Hematopoietic multipotent progenitor cell (in vitro differentiated cells): ENCODE data around the gene ST3GAL6. TPM values are rescaled to one million over a fixed set of nuclear protein-coding genes. Genes with fewer than 3 reads are reported as not detected.

Source experiments
- DNase-seq, 3 donors: peaks; one replicate each; pipeline ENCODE4 v3.0.0-alpha.2; 2011 to 2015; ENCODE audit warnings: low read depth in 2 of 3, low spot score in 2 of 3
- total RNA-seq: library from RNA; depleted of rRNA; stranded (reverse); fragments of >200 nt; gene quantifications from one replicate; pipeline ENCODE4 v1.2.3, GENCODE V29; 2012

The ST3GAL6 gene
- total RNA-seq, 1 donor, result 2.7 TPM

DNA sequence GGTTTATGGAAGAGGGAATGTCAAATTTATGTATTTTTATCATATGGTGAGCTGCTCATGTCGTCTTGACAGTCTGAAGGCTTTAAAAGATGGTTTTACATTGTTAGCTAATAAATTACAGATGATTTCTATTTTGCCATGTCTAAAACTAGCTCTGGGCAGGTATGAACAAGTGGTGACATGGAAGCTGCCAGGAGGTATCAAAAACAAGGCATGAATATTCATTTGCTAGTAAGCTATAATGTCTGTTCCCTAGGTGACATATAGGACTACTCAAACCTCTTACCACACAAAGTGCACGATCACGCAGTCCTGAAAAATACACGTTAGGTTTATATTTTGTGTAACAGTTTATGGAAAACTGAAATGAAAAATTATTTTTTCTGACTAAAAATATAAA lies 34.8 kb downstream of the ST3GAL6 start:
- no peak for DNase-seq

DNA sequence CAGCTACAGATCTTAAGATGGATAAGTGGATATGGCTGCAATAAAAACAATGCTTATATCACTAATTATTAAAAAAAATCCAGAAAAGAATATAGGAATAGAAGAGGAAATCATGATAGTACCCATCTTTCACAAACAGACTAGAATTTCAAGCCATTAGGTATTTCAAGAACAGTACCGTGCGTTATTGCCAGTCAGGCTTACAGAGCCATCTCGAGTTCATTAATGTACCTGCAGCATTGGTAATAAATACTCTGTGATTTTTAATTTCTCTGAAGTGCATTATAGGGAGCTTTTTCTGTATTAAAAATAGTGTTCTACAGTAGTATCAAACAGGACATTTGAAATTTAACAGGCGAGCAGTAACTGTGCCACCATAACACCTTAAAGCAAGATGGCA lies 35.7 kb downstream of the ST3GAL6 start:
- no peak for DNase-seq

DNA sequence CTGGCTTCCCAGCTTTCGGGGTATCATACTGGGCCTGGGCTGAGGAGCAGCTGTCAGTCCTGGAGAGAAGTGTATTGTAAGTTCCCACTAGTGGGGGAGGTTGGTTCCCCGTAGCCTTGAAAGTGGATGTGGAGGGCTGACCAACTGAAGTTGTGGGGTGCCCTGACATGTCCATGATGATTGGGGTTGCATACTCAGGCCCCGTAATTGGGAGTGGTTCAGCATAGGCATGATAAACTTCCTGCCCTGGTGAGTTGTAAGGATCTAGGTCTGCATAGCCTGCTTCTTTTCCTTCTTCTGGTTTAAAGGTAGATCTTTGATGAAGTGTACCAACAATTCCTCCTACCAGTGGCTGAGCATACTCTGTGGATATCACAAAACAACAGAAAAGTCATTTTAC lies 36.3 kb downstream of the ST3GAL6 start:
- no peak for DNase-seq

DNA sequence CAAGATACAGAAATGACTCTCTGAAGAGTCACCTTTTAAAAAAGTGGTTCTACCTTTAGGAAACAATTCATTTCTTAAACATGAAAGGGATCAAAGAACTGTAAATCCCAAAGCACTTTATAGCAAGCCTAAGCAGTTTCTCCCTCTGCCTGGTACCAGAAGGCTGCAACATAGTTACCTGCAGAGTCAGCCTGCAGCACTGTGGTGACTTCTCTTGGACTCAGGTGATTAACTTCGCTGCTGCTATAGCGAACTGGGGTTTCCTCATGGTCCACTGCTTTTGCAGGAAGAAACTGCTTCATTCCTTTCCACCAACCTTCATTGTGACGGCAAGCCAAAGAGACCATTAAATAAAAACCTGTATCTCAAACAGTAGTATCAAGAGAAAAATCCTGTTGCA lies 37.3 kb downstream of the ST3GAL6 start:
- no peak for DNase-seq

DNA sequence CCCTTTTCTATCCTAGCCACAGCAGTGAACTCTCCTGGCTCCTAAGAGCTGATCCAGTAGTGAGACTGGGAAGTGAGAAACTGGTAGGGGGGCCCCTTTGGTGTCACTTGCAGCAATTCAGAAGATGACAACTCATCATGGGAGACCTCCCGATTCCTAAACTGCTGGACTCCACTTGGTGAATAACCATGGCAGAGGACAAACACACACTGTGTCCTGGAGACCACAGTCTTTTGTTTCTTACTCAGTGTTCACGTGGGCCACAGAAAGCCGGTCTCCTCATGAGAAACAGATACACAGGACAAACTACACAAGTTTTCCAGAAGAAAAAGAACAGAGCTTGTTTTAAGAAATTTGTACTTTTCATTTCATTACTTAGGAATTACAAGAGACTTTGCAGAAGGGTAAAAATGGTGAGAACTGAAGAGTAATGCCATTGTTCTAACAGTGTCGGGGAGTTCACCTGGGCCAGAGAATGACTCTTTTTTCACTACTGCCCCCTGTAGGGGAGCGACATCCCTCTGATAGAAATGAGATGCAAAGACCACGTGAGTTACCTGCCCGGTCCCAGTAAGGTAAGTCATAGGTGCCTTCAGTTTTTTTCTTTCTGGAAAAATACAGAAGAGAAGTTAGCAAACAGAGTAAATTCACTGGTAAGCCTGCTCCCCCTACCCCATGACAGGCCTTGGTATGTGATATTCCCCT lies 38.1 kb downstream of the ST3GAL6 start:
- DNase-seq, result no peak

DNA sequence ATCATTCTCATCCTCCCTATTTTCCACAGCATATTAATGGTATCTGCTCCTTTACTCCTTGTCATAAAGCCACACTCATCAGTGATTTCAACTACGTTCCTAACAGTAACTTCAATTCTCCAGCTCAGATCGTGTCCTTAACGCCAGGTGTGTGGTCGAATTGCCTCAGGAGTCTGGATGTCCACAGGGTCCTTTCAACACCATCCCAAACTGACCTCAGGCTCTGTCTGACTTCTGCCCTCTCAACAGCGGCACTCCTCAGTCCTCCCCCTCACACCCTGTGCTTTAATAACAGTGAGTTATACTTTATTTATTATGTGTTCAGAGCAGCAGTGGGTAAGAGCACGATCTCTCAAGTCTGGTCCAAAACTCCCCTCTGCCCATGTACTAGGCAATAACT lies 42.4 kb downstream of the ST3GAL6 start:
- DNase-seq, result no peak

DNA sequence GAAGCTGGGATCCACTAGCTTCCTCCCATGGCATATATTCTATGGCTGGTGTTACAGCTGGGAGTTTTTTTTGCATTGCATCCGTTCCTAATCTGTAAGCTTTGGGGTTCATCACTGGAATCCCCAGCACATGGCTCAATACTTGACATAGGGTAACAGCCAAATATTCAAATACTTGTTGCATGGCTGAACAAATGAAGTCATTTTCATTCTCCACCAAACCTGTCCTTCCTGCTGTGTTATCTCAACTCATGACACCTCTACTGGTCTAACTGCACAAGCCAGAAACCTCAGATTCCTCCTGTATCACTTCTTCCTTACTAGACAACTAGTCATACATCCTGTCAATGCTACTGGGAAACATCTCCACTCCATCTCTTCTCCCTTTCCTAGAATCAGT lies 43.4 kb downstream of the ST3GAL6 start:
- DNase-seq, result no peak

DNA sequence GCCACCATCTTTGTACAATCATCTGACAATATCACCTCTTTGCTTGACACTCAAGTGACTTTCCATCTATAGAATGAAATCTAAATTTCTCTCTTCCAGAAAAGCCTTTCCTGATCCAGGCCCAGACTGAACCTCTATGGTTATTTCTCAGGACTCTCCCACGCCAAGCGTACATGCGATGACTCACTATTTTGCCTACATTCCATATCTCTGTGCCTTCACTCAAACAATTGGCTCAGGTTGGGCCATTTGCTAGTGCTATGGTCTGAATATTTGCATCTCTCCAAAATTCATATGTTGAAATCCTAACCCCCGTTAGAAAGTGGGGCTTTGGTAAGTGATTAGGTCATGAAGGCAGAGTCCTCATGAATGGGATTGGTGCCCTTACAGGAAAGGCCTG lies 43.9 kb downstream of the ST3GAL6 start:
- DNase-seq, result no peak

DNA sequence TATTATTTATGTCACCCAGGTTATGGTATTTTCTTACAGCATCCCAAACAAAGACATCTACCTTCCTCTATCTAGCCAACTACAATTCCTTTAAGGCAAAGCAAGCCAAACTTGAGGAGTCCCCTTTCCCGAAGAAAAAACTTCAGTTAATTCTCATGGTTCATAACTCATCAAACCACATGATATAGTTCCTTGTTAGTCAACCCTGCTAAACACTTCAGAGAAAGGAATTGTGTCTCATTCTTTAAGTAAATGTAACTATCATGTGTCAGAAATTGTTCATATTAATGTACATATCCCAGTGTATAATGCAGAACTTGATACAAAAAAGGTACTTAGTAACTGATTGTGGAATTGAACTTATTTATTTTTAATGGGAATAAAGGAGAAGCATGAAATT lies 44.4 kb downstream of the ST3GAL6 start:
- no peak for DNase-seq

DNA sequence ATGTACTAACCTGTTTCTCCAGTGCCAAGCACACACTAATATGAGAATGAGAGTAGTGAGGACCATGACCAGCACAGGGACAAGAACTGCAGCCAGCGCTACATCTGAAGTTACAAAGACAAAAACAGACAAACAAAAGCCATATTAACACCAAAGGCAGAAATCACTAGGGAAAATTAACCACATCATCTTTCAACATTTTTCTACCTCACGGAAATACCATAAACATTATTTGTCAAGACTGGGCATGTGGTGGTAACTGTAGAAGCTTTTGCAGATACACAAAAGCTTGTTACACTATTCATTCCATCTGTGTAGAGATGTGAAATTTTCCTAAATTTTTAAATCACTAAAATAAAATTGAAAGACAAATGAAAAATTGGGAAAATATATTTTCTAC lies 44.9 kb downstream of the ST3GAL6 start:
- no peak for DNase-seq

DNA sequence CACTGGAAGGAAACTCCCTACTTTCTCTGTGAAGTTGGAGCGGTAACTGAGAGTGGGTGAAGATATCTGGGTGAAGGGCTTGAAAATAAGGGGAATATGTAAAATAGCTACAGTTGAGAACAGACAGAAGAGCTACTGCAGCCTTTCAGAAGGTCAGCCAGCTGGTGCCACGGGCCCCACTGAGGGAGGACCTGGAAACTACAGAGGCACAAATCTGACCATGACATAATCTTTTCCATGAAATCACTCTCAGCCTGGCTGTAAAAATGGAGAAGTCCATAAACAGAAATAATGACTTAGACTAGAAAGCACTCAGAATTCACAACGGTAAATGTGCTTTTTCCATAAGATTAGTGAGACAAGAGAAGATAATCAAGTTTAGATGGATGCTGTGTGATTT lies 46.4 kb downstream of the ST3GAL6 start:
- no peak for DNase-seq

DNA sequence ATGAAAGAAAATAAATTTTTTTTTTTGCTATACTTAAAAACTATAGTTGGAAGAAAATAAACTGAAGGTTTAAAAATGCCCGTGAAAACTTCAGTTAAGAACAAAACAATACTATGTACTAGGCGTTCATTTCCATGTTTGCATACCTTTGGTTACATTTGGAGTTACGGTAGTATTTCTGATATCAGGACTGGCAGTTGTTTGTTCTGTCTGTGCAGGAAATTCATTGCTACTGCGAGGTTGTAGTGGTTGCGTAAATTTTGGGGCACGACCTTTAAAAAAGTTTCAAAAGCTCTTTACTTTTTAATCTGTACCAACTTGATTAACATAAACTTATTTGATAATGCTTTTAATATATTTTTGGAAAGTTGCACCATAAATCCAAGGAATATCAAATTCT lies 47.9 kb downstream of the ST3GAL6 start:
- peak in 1 of 3 donors; percentile 16 for DNase-seq

DNA sequence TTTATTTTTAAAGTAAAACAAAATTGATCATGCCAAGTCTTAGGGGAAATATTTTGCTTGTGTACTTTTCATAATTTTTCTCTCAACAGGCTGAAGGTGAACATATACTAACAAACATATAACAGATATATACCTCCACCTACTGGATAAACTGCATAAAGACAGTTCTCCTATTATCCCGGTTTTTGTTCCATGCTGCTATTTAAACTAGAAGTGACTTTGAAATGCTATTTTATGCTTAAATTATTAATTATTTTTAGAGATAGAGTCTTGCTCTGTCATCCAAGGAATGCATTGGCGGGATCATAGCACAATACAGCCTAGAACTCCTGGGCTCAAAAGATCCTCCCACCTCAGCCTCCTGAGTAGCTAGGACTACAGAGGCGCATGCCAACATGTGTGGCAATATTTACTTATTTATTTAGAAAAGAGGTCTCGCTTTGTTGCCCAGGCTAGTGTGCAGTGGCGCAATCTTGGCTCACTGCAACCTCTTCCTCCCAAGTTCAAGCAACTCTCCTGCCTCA lies 49.8 kb downstream of the ST3GAL6 start:
- peak in 1 of 3 donors; percentile 57 for DNase-seq

DNA sequence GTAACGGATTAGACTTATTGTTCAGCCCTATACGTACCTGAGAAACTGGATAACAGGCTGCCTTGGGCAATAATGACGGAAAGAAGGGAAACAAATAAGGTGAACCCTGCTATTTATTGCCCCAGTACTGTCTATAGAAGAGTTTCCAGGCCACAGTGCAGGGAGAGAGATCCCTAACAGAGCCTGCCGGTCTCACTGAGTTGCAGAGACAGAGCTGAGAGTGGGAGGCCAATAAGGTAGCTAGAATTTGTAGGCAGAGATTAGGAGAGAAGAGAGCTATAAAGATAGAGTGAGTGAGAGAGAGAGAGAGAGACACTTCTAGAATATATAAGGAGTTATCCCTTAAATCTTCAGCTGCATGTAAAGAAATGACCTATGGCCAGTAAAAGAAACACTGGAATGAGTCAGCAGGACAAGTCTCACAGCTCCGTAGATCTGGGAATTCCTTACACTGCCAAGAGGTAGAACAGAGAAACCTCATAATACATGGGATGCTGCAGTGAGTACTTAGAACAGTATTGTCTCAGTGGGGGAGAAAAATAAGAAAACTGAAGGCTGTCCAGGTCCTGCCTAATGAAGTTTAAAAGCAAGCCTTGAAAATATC lies 51.8 kb downstream of the ST3GAL6 start:
- DNase-seq, result no peak

DNA sequence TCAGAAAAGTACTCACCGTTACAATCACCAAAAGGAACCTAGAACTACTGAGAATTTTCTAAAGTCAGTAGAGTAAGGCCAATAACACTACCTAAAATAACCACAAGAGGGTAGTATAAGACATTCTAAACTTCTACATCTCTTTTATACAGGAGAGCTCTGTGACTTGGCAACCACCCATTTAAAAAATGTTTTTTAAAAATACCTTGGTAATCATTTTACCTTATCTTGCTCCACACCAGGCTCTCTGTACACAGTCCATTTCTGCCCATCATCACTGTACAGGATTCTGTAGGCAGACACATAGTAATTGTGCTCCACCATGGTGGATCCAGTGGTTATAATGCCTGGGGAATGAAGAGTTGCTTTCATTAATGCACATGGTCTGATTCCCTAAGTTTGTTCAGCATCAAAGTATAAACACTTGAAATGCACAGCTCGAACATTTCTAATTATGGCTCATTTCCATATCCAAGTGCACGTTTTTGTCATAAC lies 54.5 kb downstream of the ST3GAL6 start:
- peak in 2 of 3 donors; percentile 31 to 74 for DNase-seq

DNA sequence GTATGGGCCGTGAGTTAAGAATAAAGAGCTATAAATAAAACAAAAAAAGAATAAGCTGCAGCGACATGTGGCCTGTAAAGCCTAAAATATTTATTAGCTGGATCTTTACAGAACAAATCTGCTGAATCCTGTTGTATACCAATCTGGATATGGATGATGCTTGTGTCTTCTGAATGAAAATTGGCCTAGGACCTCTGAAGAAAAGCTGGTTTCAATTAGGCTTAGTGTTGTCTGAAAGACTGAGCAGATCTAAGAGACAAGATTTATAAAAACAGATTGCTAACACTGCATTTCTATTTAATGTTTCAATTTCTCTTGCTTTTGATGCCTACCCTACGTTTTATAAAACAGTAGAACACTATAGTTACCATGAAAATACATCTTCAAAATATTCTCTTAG lies 57.9 kb downstream of the ST3GAL6 start:
- no peak for DNase-seq

DNA sequence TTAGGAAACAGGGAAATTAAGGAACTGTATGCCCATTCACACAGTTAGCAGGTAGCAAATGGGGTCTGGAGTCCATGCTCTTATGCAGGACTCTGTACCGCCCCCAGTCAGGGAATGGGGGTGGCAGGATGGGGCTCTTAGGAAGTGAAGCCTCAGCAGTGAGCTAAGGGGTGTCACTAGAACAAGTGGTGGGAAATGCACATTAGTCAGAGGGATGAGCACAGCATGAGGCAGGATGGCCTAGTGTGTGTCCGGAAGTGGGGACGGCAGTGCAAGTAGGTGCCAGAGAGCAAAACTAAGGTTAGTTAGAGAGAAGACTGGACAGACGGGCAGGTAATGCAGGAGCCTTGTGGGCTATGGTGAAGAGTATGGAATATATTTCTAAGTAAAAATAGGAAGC lies 60.7 kb downstream of the ST3GAL6 start:
- no peak for DNase-seq

DNA sequence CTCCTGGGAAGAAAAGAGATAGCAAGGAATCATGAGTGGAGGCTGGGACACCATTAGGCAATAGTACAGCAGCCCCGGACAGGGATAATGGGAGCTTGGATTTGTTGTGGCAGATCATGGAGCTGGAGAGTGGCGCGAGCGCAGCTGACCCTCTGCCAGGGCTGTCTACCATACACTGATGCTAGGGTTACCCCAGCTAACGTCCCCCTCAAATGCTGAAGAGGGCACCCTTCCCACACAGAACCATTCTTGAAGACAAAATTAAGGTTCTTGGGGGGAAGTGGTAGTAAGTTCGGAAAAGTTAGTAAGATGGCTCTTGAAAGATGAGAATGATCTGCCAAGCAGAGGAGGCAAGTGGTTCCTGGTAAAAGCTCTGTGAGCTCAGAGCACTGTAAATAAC lies 61.1 kb downstream of the ST3GAL6 start:
- no peak for DNase-seq

DNA sequence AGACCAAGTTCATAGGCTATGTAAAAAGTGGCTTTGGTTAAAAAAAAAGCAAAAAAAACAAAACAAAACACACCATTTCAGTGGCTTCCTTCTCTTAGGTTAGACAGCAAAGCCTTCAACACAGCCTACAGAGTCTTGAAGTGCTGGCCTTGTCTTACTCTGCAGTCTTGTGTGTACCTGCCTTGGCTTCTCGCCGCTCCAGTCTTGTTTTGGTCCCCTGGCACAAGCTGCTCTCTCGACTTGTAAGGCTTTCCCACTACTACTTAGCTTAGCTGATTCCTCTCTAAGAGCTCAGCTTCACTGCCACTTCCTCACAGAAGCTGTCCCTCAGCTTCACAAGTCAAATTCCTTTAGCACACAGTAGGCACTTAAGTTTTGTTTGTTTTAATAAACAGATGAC lies 63.0 kb downstream of the ST3GAL6 start:
- DNase-seq, result no peak

DNA sequence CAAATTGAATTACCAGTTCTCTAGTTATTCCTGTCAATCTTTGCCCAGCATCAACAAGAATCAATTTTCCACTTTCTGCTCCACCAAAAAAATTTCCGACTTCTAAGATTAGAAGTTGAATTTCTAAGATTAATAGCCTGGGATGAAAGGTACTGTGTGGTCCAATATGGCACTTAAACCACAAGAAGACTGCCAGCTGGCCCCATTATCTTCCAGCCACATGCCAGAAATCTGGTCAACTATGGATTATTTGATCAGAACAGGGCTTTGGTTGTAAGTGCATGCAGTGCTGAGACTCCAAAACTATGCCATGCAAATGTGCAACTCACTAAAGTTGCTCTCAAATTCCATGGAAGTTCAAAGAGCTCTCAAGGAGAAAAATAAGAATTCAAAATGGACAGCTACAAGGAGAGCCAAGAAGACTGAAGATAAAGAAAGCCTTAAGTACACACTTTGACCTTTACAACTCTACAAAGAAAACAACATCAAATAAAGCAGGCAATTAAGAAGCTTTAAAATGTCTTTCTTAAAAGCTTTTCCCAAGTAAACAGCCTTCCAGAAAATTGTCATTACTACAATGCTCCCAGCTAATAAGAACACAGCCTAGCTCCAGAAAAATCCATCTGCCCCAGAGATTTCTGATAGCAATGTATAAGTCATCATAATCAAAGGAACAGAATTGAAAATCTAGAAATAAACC lies 64.2 kb downstream of the ST3GAL6 start:
- no peak for DNase-seq

DNA sequence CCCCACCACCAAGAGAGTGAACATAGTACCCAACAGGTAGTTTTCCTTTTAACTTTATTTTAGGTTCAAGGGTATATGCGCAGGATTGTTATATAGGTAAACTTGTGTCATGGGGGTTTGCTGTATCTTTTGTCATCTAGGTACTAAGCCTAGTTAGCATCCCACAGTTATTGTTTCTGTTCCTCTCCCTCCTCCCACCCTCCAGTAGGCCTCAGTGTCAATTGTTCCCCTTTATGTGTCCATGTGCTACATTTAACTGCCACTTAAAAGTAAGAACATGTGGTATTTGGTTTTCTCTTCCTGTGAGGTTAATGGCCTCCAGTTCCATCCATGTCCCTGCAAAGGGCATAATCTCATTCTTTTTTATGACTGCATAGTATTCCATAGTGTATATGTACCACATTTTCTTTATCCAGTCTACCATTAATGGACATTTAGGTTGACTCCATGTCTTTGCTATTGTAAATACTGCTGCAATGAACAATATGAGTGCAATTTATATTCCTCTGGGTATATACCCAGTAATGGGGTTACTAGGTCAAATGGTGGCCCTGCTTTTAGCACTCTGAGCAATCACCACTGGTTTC lies 66.2 kb downstream of the ST3GAL6 start:
- no peak for DNase-seq
